Measurements from ENCODE around the gene CPED1. TPM values are rescaled to one million over a fixed set of nuclear protein-coding genes. Genes with fewer than 3 reads are reported as not detected.

CPED1 gene
- total RNA-seq, 4 donors from 2014 or later, result 1.3 to 5.6 (median 3.6) TPM

- H3K4me3 ChIP-seq, result no peak overlapping the region
- H3K27me3 ChIP-seq, result no peaks in the 10 kb centered on the region
- no peaks in the 10 kb centered on the region for H3K36me3 ChIP-seq
- no peak for DNase-seq (ENCODE audit: low spot score in 2 of 2)
- no peak for TF ChIP-seq POLR2AphosphoS5 (IDR thresholded peaks at IDR 0.05)
- no peak overlapping the region for H3K27ac ChIP-seq
- H3K4me1 ChIP-seq, result peaks cover 17% of the 10 kb centered on the region
- WGBS, result 59% methylated on average over 1 of the region's 1 CpG
- H3K9me3 ChIP-seq, result no peaks in the 10 kb centered on the region
Measured at GRCh38 chr7:120998520-120998919, 10.0 kb downstream of the CPED1 start.

DNA sequence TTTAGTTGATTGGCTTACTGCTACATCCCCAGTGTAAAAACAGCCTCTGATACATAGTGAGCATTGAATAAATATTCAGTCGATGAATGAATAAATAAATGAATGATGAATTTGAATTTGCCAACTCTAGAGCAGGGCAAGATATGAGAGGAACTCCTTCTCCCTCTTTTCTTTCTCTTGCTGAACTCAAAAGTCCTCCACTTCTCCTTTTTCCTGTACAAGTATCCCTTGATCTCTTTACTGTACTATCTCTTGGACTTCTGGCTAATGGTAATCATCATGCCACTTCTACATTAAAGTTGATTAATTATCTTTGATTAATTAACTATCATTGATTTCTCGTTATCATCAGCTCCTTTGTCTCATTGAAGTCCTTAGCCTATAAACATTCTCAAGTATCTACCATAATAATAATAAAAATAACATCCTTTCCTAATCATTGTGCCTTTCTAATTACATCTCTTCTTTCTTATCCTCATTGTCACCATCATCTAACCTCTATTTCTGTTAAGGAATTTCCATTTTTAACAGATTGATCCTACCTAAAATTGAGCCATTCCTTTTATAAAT is 10.6 kb downstream of the CPED1 start:
- no peak for DNase-seq (ENCODE audit: low spot score in 2 of 2)
- Histone ChIP-seq H3K36me3 (no peaks in the 10 kb centered on the region), H3K27me3 (no peaks in the 10 kb centered on the region), H3K4me1 (peaks cover 17% of the 10 kb centered on the region), H3K4me3 (no peak overlapping the region), H3K27ac (no peak overlapping the region), H3K9me3 (no peaks in the 10 kb centered on the region)
- TF ChIP-seq POLR2AphosphoS5 (IDR thresholded peaks at IDR 0.05) (no peak), EP300 (IDR thresholded peaks at IDR 0.05) (no peak), CTCF (IDR thresholded peaks at IDR 0.05) (no peak), POLR2A (IDR thresholded peaks at IDR 0.05) (no peak)
- WGBS, result 85% methylated on average over 2 of the region's 2 CpGs

DNA sequence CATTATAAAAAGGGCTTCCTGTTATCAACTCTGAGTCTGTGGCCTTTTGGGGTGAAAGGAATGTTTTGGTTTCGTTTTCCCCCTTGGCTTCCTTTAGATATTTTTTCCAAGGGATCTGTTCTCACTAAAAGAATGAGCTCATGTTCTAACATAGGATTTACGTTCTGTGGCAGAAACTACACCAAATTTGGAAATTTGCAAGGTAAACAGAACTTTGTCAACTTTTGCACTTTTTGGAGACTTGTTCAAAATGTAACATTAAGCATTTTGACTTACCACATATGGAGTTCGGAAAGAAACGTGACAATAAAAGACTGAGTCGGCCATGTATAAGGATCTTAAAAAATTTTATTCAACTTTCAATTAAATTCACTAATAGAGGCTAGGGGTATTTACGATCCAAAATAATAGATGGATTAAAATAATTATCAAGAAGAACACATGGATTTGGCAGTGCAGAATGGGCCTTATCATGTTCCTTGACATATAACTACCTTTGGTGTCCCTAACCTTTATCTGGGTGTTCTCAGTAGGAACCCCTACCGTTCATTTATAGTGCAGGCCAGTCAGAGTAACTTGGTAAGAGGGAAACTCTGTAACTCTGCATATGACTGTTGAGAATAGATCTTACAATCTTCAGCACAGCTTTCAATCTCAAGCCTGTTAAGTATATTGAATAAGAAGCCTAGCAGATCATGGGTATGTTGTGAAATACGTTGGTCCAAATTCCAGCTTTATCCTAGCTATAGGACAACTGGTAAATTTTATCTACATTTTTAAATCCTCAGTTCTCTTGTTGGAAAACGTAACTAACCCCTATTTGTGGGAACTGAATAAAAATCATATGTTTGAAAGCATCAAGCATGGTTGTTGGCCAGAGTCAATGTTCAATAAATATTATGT is 11.8 kb downstream of the CPED1 start:
- H3K27me3 ChIP-seq, result no peaks in the 10 kb centered on the region
- H3K27ac ChIP-seq, result no peak overlapping the region
- no peak for DNase-seq (ENCODE audit: low spot score in 2 of 2)
- no peak overlapping the region for H3K4me3 ChIP-seq
- no peaks in the 10 kb centered on the region for H3K9me3 ChIP-seq
- H3K36me3 ChIP-seq, result no peaks in the 10 kb centered on the region
- TF ChIP-seq POLR2AphosphoS5 (IDR thresholded peaks at IDR 0.05), result no peak
- TF ChIP-seq CTCF (IDR thresholded peaks at IDR 0.05), result no peak
- TF ChIP-seq POLR2A (IDR thresholded peaks at IDR 0.05), result no peak
- no peak for TF ChIP-seq EP300 (IDR thresholded peaks at IDR 0.05)
- WGBS, result 58% methylated on average over 9 of the region's 9 CpGs
- H3K4me1 ChIP-seq, result peaks cover 17% of the 10 kb centered on the region

- Histone ChIP-seq H3K9me3 (no peaks in the 10 kb centered on the region), H3K36me3 (no peaks in the 10 kb centered on the region), H3K4me3 (no peak overlapping the region), H3K27ac (no peak overlapping the region), H3K4me1 (peaks cover 13% of the 10 kb centered on the region), H3K27me3 (no peaks in the 10 kb centered on the region)
- TF ChIP-seq POLR2AphosphoS5 (IDR thresholded peaks at IDR 0.05) (no peak), EP300 (IDR thresholded peaks at IDR 0.05) (no peak), POLR2A (IDR thresholded peaks at IDR 0.05) (no peak), CTCF (IDR thresholded peaks at IDR 0.05) (no peak)
- DNase-seq (ENCODE audit: low spot score in 2 of 2), result no peak
- 63% methylated on average over 3 of the region's 3 CpGs for WGBS
Measured at GRCh38 chr7:121001234-121001906, 12.9 kb downstream of the CPED1 start.

- no peaks in the 10 kb centered on the region for H3K9me3 ChIP-seq
- H3K27ac ChIP-seq, result no peak overlapping the region
- no peaks in the 10 kb centered on the region for H3K36me3 ChIP-seq
- no peak overlapping the region for H3K4me3 ChIP-seq
- H3K4me1 ChIP-seq, result peaks cover 6% of the 10 kb centered on the region
- DNase-seq (ENCODE audit: low spot score in 2 of 2), result no peak
- WGBS, result 47% methylated on average over 2 of the region's 2 CpGs
- no peaks in the 10 kb centered on the region for H3K27me3 ChIP-seq
- TF ChIP-seq CTCF (IDR thresholded peaks at IDR 0.05), result no peak
- TF ChIP-seq POLR2AphosphoS5 (IDR thresholded peaks at IDR 0.05), result no peak
- TF ChIP-seq EP300 (IDR thresholded peaks at IDR 0.05), result no peak
- no peak for TF ChIP-seq POLR2A (IDR thresholded peaks at IDR 0.05)
Measured at GRCh38 chr7:121002048-121002756, 13.7 kb downstream of the CPED1 start.

All from suprapubic skin (tissue), 4 donors.